Calu3 (cell line): Measurements from ENCODE around the gene CLRN2. TPM values are rescaled to one million over a fixed set of nuclear protein-coding genes. Genes with fewer than 3 reads are reported as not detected.
"Not testable (repeated sequence)": the region's sequence is repeated elsewhere in the genome, so short reads cannot be mapped to it uniquely, and the experiment has no call there.

ENCODE experiments used
- BruUV-seq: library from RNA; stranded (reverse); fragments of 400-500 nt; replicated peaks from 2 replicates; lab custom pipeline; 2021; lab: Mats Ljungman, UMichigan
- CTCF ChIA-PET: fragments of 300-600 bp; sonication (Branson Sonifier 250); formaldehyde crosslinking; loops from one replicate; lab custom pipeline; 2022; ENCODE audit warnings: antibody characterized with exemption; lab: Charles Lee
- DNase-seq: peaks from one replicate; pipeline ENCODE4 v3.0.0; 2022
- H3K27ac Mint-ChIP-seq: one replicate; pipeline ENCODE4 v1.8.0; 2022; ENCODE audit warnings: mixed read lengths; ENCODE audit not compliant: unreplicated experiment
- H3K27me3 Mint-ChIP-seq: one replicate; pipeline ENCODE4 v1.8.0; 2022; ENCODE audit warnings: mixed read lengths; ENCODE audit not compliant: unreplicated experiment
- H3K36me3 Mint-ChIP-seq: one replicate; pipeline ENCODE4 v1.8.0; 2022; ENCODE audit warnings: mild to moderate bottlenecking, moderate library complexity, mixed read lengths; ENCODE audit not compliant: insufficient read depth, unreplicated experiment
- H3K4me1 Mint-ChIP-seq: one replicate; pipeline ENCODE4 v1.8.0; 2022; ENCODE audit warnings: mild to moderate bottlenecking, low read depth, mixed read lengths; ENCODE audit not compliant: unreplicated experiment
- H3K4me3 Mint-ChIP-seq: one replicate; pipeline ENCODE4 v1.8.0; 2022; ENCODE audit warnings: mild to moderate bottlenecking, low read depth, moderate library complexity, mixed read lengths; ENCODE audit not compliant: unreplicated experiment
- H3K9me3 Mint-ChIP-seq: one replicate; pipeline ENCODE4 v1.8.0; 2022; ENCODE audit warnings: low read depth, mixed read lengths; ENCODE audit not compliant: unreplicated experiment
- intact Hi-C: fragments of 100-400 bp; cut with micrococcal nuclease; formaldehyde crosslinking; loops from one replicate; pipeline ENCODE4 v1.10.0; 2022; ENCODE audit not compliant: unreplicated experiment
- total RNA-seq: library from RNA; stranded (reverse); gene quantifications from 2 replicates; pipeline ENCODE4 v1.2.3, GENCODE V29; 2022
- TF ChIP-seq, protein P1 (sequence below): fragments of 200-600 bp; IDR thresholded peaks from one replicate; pipeline ENCODE4 v1.8.0; 2022; ENCODE audit warnings: antibody characterized with exemption; ENCODE audit not compliant: unreplicated experiment

CLRN2 gene
- total RNA-seq, 1 experiment from 2014 or later = not detected

DNA sequence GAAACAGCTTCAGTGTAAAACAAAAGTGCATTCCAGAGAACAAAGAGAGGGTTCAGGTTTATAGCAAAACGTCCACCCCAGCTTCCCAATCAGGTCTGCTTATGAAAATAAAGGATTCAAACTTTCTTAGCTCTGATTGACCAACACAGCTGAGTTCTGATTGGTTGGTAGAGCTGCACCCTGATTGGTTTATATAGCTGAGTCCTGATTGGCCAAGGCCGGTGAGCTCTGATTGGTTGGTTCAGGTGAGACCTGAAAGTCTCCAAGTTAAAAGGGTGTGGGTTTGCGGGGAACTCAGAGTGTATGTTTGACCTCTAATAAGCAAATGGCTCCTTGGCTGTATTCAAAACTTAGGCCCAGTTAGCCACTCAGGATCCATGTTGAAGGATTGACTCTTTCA lies 20.9 kb downstream of the CLRN2 start:
- Mint-ChIP-seq H3K36me3 (peaks cover 5% of the 10 kb centered on the region), H3K27ac (no peak overlapping the region), H3K4me1 (no peaks in the 10 kb centered on the region), H3K4me3 (no peak overlapping the region), H3K27me3 (no peaks in the 10 kb centered on the region), H3K9me3 (peaks cover 2% of the 10 kb centered on the region)
- no peak for DNase-seq
- CTCF ChIA-PET = no interaction called here
- BruUV-seq = no TSS peak
- intact Hi-C loops = no loop called here
- TF ChIP-seq, protein P1, sequence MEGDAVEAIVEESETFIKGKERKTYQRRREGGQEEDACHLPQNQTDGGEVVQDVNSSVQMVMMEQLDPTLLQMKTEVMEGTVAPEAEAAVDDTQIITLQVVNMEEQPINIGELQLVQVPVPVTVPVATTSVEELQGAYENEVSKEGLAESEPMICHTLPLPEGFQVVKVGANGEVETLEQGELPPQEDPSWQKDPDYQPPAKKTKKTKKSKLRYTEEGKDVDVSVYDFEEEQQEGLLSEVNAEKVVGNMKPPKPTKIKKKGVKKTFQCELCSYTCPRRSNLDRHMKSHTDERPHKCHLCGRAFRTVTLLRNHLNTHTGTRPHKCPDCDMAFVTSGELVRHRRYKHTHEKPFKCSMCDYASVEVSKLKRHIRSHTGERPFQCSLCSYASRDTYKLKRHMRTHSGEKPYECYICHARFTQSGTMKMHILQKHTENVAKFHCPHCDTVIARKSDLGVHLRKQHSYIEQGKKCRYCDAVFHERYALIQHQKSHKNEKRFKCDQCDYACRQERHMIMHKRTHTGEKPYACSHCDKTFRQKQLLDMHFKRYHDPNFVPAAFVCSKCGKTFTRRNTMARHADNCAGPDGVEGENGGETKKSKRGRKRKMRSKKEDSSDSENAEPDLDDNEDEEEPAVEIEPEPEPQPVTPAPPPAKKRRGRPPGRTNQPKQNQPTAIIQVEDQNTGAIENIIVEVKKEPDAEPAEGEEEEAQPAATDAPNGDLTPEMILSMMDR = no peak

DNA sequence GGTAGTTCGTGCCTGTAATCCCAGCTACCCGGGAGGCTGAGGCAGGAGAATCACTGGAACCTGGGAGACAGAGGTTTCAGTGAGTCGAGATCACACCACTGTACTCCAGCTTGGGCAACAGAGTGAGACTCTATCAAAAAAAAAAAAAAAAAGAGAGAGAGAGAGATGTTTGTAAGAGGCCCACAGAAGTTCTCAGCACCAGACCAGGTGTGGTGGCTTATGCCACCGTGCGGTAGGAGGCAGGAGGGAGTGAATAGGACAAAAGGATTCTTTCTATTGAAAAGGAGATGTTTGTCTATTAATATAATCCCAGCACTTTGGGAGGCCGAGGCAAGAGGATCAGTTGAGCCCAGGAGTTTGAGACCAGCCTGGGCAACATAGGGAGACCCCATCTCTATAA lies 22.1 kb downstream of the CLRN2 start:
- H3K27ac Mint-ChIP-seq, CTCF ChIA-PET, intact Hi-C loops: not testable (repeated sequence)

DNA sequence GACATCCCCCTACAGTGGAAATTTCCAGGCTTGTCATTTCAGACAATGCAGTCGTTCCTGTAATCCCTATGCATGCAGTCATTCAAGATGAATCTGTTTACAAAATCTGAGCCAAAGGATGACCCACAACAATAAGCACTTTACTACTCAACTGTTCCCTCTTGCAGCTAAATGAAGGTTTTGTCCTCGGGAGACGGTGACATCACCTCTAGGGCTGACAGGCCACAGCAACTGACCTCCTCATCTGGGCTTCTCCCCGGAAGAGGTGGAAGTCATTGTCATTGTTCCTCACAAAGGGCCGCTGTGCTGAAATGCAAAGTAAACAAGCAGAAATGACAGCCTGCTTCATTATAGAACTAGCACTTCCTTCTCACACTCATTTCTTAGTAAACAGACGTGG lies 29.2 kb downstream of the CLRN2 start:
- CTCF ChIA-PET = no interaction called here
- DNase-seq = peak; percentile 35
- H3K4me1 Mint-ChIP-seq = peaks cover 14% of the 10 kb centered on the region
- TF ChIP-seq, protein P1 = no peak
- no peak overlapping the region for H3K4me3 Mint-ChIP-seq
- intact Hi-C loops = loop anchor here (10.0 kb wide), 1 partner anchor 1051 kb away; no protein-coding TSS in a partner anchor
- no TSS peak for BruUV-seq
- H3K9me3 Mint-ChIP-seq = no peaks in the 10 kb centered on the region
- H3K27ac Mint-ChIP-seq = peak overlapping the region; percentile 52
- no peaks in the 10 kb centered on the region for H3K27me3 Mint-ChIP-seq
- H3K36me3 Mint-ChIP-seq = peaks cover 7% of the 10 kb centered on the region

More for the DNA sequence above, 22.1 kb downstream of the CLRN2 start:
- DNase-seq, H3K9me3 Mint-ChIP-seq, H3K36me3 Mint-ChIP-seq, H3K4me3 Mint-ChIP-seq, H3K27me3 Mint-ChIP-seq, BruUV-seq, H3K4me1 Mint-ChIP-seq: not testable (repeated sequence)

DNA sequence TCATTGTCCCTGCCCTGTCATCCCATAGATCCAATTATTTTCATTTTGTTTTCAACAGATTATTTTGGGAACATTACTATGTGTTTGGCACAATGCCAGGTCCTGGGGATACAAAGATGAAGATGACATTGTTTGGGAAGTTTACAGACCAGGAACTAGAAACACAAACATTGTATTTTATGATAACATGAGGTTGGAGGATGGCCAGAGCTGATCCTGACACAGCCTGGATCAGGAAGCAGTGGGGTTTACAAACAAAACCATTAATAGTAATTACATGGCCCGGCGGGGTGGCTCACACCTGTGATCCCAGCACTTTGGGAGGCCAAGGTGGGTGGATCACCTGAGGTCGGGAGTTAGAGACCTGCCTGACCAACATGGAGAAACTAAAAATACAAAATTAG lies 29.9 kb downstream of the CLRN2 start:
- peaks cover 14% of the 10 kb centered on the region for H3K4me1 Mint-ChIP-seq
- BruUV-seq = no TSS peak

More for the DNA sequence above, 29.9 kb downstream of the CLRN2 start:
- Mint-ChIP-seq H3K27me3 (no peaks in the 10 kb centered on the region), H3K36me3 (peaks cover 11% of the 10 kb centered on the region), H3K4me3 (no peak overlapping the region), H3K9me3 (no peaks in the 10 kb centered on the region), H3K27ac (peak overlapping the region; percentile 44)
- intact Hi-C loops = loop anchor here (5.0 to 10.0 kb wide), 2 partner anchors 242 to 1050 kb away; no protein-coding TSS in a partner anchor
- TF ChIP-seq, protein P1 = no peak
- CTCF ChIA-PET = interaction anchor here (0.7 kb wide), 1 partner anchor 9 kb away, joined by 4 read pairs; no protein-coding TSS in a partner anchor
- DNase-seq = peak; percentile 44
